Measurements from ENCODE around the gene CANX. TPM values are rescaled to one million over a fixed set of nuclear protein-coding genes. Genes with fewer than 3 reads are reported as not detected.
A peak's percentile ranks its signal among the peaks of the same experiment; 100 is the strongest.
"Not testable (repeated sequence)": the region's sequence is repeated elsewhere in the genome, so short reads cannot be mapped to it uniquely, and the experiment has no call there.

The CANX gene
- 473 TPM for polyA plus RNA-seq
- long read RNA-seq, donor 1, full-length matches to known transcripts: 45 of 103 reads
- long read RNA-seq, donor 1, partial matches to known transcripts: 53 of 103 reads
- long read RNA-seq, donor 1, other reads (novel, unspliced or antisense): 5 of 103 reads
- long read RNA-seq, donor 2, full-length matches to known transcripts: 72 of 297 reads
- long read RNA-seq, donor 2, partial matches to known transcripts: 207 of 297 reads
- long read RNA-seq, donor 2, other reads (novel, unspliced or antisense): 18 of 297 reads
- long read RNA-seq, donor 3, full-length matches to known transcripts: 98 of 254 reads
- long read RNA-seq, donor 3, partial matches to known transcripts: 136 of 254 reads
- long read RNA-seq, donor 3, other reads (novel, unspliced or antisense): 20 of 254 reads
- long read RNA-seq, donor 4, full-length matches to known transcripts: 13 of 25 reads
- long read RNA-seq, donor 4, partial matches to known transcripts: 12 of 25 reads
- long read RNA-seq, donor 4, other reads (novel, unspliced or antisense): 0 of 25 reads
- long read RNA-seq, donor 5, full-length matches to known transcripts: 30 of 77 reads
- long read RNA-seq, donor 5, partial matches to known transcripts: 30 of 77 reads
- long read RNA-seq, donor 5, other reads (novel, unspliced or antisense): 17 of 77 reads
- long read RNA-seq, donor 6, full-length matches to known transcripts: 93 of 497 reads
- long read RNA-seq, donor 6, partial matches to known transcripts: 389 of 497 reads
- long read RNA-seq, donor 6, other reads (novel, unspliced or antisense): 15 of 497 reads
- long read RNA-seq, donor 7, full-length matches to known transcripts: 26 of 51 reads
- long read RNA-seq, donor 7, partial matches to known transcripts: 25 of 51 reads
- long read RNA-seq, donor 7, other reads (novel, unspliced or antisense): 0 of 51 reads
- long read RNA-seq, donor 8, full-length matches to known transcripts: 92 of 447 reads
- long read RNA-seq, donor 8, partial matches to known transcripts: 332 of 447 reads
- long read RNA-seq, donor 8, other reads (novel, unspliced or antisense): 23 of 447 reads
- long read RNA-seq, donor 9, full-length matches to known transcripts: 60 of 161 reads
- long read RNA-seq, donor 9, partial matches to known transcripts: 89 of 161 reads
- long read RNA-seq, donor 9, other reads (novel, unspliced or antisense): 12 of 161 reads
- long read RNA-seq, donor 10, full-length matches to known transcripts: 94 of 414 reads
- long read RNA-seq, donor 10, partial matches to known transcripts: 286 of 414 reads
- long read RNA-seq, donor 10, other reads (novel, unspliced or antisense): 34 of 414 reads
- long read RNA-seq, donor 11, full-length matches to known transcripts: 65 of 102 reads
- long read RNA-seq, donor 11, partial matches to known transcripts: 20 of 102 reads
- long read RNA-seq, donor 11, other reads (novel, unspliced or antisense): 17 of 102 reads

- DNase-seq: no peak
- no CpG with 5 or more reads among the region's 58 CpGs for WGBS (ENCODE audit: insufficient coverage, low lambda C conversion rate)
- H3K9me3 ChIP-seq (ENCODE audit: control insufficient read depth, low read depth, low read length): no peaks in the 10 kb centered on the region
- H3K27me3 ChIP-seq (ENCODE audit: control insufficient read depth, insufficient read depth, low read length): no peaks in the 10 kb centered on the region
- H3K4me3 ChIP-seq (ENCODE audit: low read length): peak within 1 kb of the TSS; percentile 78
- H3K4me1 ChIP-seq (ENCODE audit: control insufficient read depth, insufficient read depth, low read length): peaks cover 20% of the 10 kb centered on the region
- H3K27ac ChIP-seq (ENCODE audit: low read length): peak within 1 kb of the TSS; percentile 92
- peaks cover 16% of the 10 kb centered on the region for H3K36me3 ChIP-seq (ENCODE audit: control insufficient read depth, insufficient read depth, low read length)
Observed at GRCh38 chr5:179698935-179699615, at the start of gene CANX. Gene CANX (plus strand): TSS chr5:179698967. CDS start chr5:179705682, 6,715 bp downstream.

GRCh38 chr5:179649166-179649703 is 49.5 kb upstream of the CANX start:
- not testable (repeated sequence) for H3K4me3 ChIP-seq (ENCODE audit: low read length); H3K4me1 ChIP-seq (ENCODE audit: control insufficient read depth, insufficient read depth, low read length); H3K27ac ChIP-seq (ENCODE audit: low read length); H3K27me3 ChIP-seq (ENCODE audit: control insufficient read depth, insufficient read depth, low read length); H3K36me3 ChIP-seq (ENCODE audit: control insufficient read depth, insufficient read depth, low read length); DNase-seq; H3K9me3 ChIP-seq (ENCODE audit: control insufficient read depth, low read depth, low read length)
- WGBS (ENCODE audit: insufficient coverage, low lambda C conversion rate): no CpG with 5 or more reads among the region's 10 CpGs

- WGBS (ENCODE audit: insufficient coverage, low lambda C conversion rate): no CpG with 5 or more reads among the region's 26 CpGs
- DNase-seq; H3K4me3 ChIP-seq (ENCODE audit: low read length); H3K9me3 ChIP-seq (ENCODE audit: control insufficient read depth, low read depth, low read length); H3K36me3 ChIP-seq (ENCODE audit: control insufficient read depth, insufficient read depth, low read length); H3K27ac ChIP-seq (ENCODE audit: low read length); H3K27me3 ChIP-seq (ENCODE audit: control insufficient read depth, insufficient read depth, low read length); H3K4me1 ChIP-seq (ENCODE audit: control insufficient read depth, insufficient read depth, low read length): not testable (repeated sequence)
Observed at GRCh38 chr5:179650245-179650644, 48.5 kb upstream of the CANX start.

- DNase-seq; H3K9me3 ChIP-seq (ENCODE audit: control insufficient read depth, low read depth, low read length); H3K27ac ChIP-seq (ENCODE audit: low read length); H3K4me1 ChIP-seq (ENCODE audit: control insufficient read depth, insufficient read depth, low read length); H3K4me3 ChIP-seq (ENCODE audit: low read length); H3K36me3 ChIP-seq (ENCODE audit: control insufficient read depth, insufficient read depth, low read length); H3K27me3 ChIP-seq (ENCODE audit: control insufficient read depth, insufficient read depth, low read length): not testable (repeated sequence)
- no CpG with 5 or more reads among the region's 2 CpGs for WGBS (ENCODE audit: insufficient coverage, low lambda C conversion rate)
Observed at GRCh38 chr5:179653135-179653534, 45.6 kb upstream of the CANX start.

GRCh38 chr5:179657302-179658178 is 41.2 kb upstream of the CANX start:
- H3K4me1 ChIP-seq (ENCODE audit: control insufficient read depth, insufficient read depth, low read length); H3K27ac ChIP-seq (ENCODE audit: low read length); H3K9me3 ChIP-seq (ENCODE audit: control insufficient read depth, low read depth, low read length); DNase-seq; H3K4me3 ChIP-seq (ENCODE audit: low read length); H3K36me3 ChIP-seq (ENCODE audit: control insufficient read depth, insufficient read depth, low read length); H3K27me3 ChIP-seq (ENCODE audit: control insufficient read depth, insufficient read depth, low read length): not testable (repeated sequence)
- no CpG with 5 or more reads among the region's 50 CpGs for WGBS (ENCODE audit: insufficient coverage, low lambda C conversion rate)

- H3K27ac ChIP-seq (ENCODE audit: low read length); H3K36me3 ChIP-seq (ENCODE audit: control insufficient read depth, insufficient read depth, low read length); H3K9me3 ChIP-seq (ENCODE audit: control insufficient read depth, low read depth, low read length); H3K27me3 ChIP-seq (ENCODE audit: control insufficient read depth, insufficient read depth, low read length); H3K4me1 ChIP-seq (ENCODE audit: control insufficient read depth, insufficient read depth, low read length): not testable (repeated sequence)
- 0% methylated on average over 1 of the region's 29 CpGs for WGBS (ENCODE audit: insufficient coverage, low lambda C conversion rate)
- peak overlapping the region; percentile 59 for H3K4me3 ChIP-seq (ENCODE audit: low read length)
- peak in 1 of 2 donors; percentile 53 for DNase-seq
Observed at GRCh38 chr5:179658179-179658856, 40.4 kb upstream of the CANX start.

GRCh38 chr5:179661647-179662046 is 37.1 kb upstream of the CANX start:
- H3K4me1 ChIP-seq (ENCODE audit: control insufficient read depth, insufficient read depth, low read length); H3K9me3 ChIP-seq (ENCODE audit: control insufficient read depth, low read depth, low read length); H3K27ac ChIP-seq (ENCODE audit: low read length); H3K27me3 ChIP-seq (ENCODE audit: control insufficient read depth, insufficient read depth, low read length); DNase-seq; H3K4me3 ChIP-seq (ENCODE audit: low read length): not testable (repeated sequence)
- WGBS (ENCODE audit: insufficient coverage, low lambda C conversion rate): no CpG with 5 or more reads among the region's 6 CpGs
- H3K36me3 ChIP-seq (ENCODE audit: control insufficient read depth, insufficient read depth, low read length): peaks cover 14% of the 10 kb centered on the region

- DNase-seq: peak; percentile 30 to 32
- H3K9me3 ChIP-seq (ENCODE audit: control insufficient read depth, low read depth, low read length): no peaks in the 10 kb centered on the region
- no CpG with 5 or more reads among the region's 7 CpGs for WGBS (ENCODE audit: insufficient coverage, low lambda C conversion rate)
Observed at GRCh38 chr5:179668391-179668790, 30.4 kb upstream of the CANX start.

More at GRCh38 chr5:179668391-179668790, 30.4 kb upstream of the CANX start:
- Histone ChIP-seq H3K4me3 (ENCODE audit: low read length) (no peak overlapping the region), H3K36me3 (ENCODE audit: control insufficient read depth, insufficient read depth, low read length) (peaks cover 14% of the 10 kb centered on the region), H3K4me1 (ENCODE audit: control insufficient read depth, insufficient read depth, low read length) (no peaks in the 10 kb centered on the region), H3K27ac (ENCODE audit: low read length) (no peak overlapping the region), H3K27me3 (ENCODE audit: control insufficient read depth, insufficient read depth, low read length) (no peaks in the 10 kb centered on the region)
